ENCODE measurements around the gene PSMB1.

PSMB1 gene

GRCh38 chr6:170564936-170565530, 11.9 kb upstream of the PSMB1 start:
- Histone ChIP-seq H3K9ac (ENCODE audit: low read length) (no peak overlapping the region), H3K4me1 (ENCODE audit: control insufficient read depth, insufficient read depth, low read length) (no peaks in the 10 kb centered on the region), H3K27me3 (replicated peaks; ENCODE audit: control insufficient read depth, insufficient read depth, low read length) (no peaks in the 10 kb centered on the region), H3K9me3 (ENCODE audit: control insufficient read depth, low read length) (no peaks in the 10 kb centered on the region), H3K4me3 (ENCODE audit: low read length) (no peak overlapping the region), H3K36me3 (ENCODE audit: control insufficient read depth, insufficient read depth, low read length, severe bottlenecking) (peaks cover 88% of the 10 kb centered on the region)
- DNase-seq (ENCODE audit: low read depth) = no peak

- H3K9ac ChIP-seq (ENCODE audit: low read length) = no peak overlapping the region
- H3K4me1 ChIP-seq (ENCODE audit: control insufficient read depth, insufficient read depth, low read length) = no peaks in the 10 kb centered on the region
- DNase-seq (ENCODE audit: low read depth) = no peak
- H3K36me3 ChIP-seq (ENCODE audit: control insufficient read depth, insufficient read depth, low read length, severe bottlenecking) = peaks cover 83% of the 10 kb centered on the region
- no peaks in the 10 kb centered on the region for H3K9me3 ChIP-seq (ENCODE audit: control insufficient read depth, low read length)
- no peak overlapping the region for H3K4me3 ChIP-seq (ENCODE audit: low read length)
- no peaks in the 10 kb centered on the region for H3K27me3 ChIP-seq (replicated peaks; ENCODE audit: control insufficient read depth, insufficient read depth, low read length)
These were observed 8.4 kb upstream of the PSMB1 start for GRCh38 chr6:170561555-170561954.

GRCh38 chr6:170555305-170555704, 2.2 kb upstream of the PSMB1 start:
- no peak for DNase-seq (ENCODE audit: low read depth)
- peaks cover 29% of the 10 kb centered on the region for H3K4me1 ChIP-seq (ENCODE audit: control insufficient read depth, insufficient read depth, low read length)
- H3K36me3 ChIP-seq (ENCODE audit: control insufficient read depth, insufficient read depth, low read length, severe bottlenecking) = peaks cover 25% of the 10 kb centered on the region
- no peaks in the 10 kb centered on the region for H3K27me3 ChIP-seq (replicated peaks; ENCODE audit: control insufficient read depth, insufficient read depth, low read length)
- peak overlapping the region; percentile 100 for H3K9ac ChIP-seq (ENCODE audit: low read length)
- no peaks in the 10 kb centered on the region for H3K9me3 ChIP-seq (ENCODE audit: control insufficient read depth, low read length)
- H3K4me3 ChIP-seq (ENCODE audit: low read length) = peak overlapping the region; percentile 99

GRCh38 chr6:170554796-170555137, 1.7 kb upstream of the PSMB1 start:
- Histone ChIP-seq H3K9ac (ENCODE audit: low read length) (peak overlapping the region; percentile 100), H3K4me3 (ENCODE audit: low read length) (peak overlapping the region; percentile 99), H3K27me3 (replicated peaks; ENCODE audit: control insufficient read depth, insufficient read depth, low read length) (no peaks in the 10 kb centered on the region), H3K36me3 (ENCODE audit: control insufficient read depth, insufficient read depth, low read length, severe bottlenecking) (peaks cover 22% of the 10 kb centered on the region), H3K4me1 (ENCODE audit: control insufficient read depth, insufficient read depth, low read length) (peaks cover 34% of the 10 kb centered on the region), H3K9me3 (ENCODE audit: control insufficient read depth, low read length) (no peaks in the 10 kb centered on the region)
- no peak for DNase-seq (ENCODE audit: low read depth)

GRCh38 chr6:170554013-170554795, 1.1 kb upstream of the PSMB1 start, which contains the start of gene TBP:
Gene TBP (plus strand): TSS chr6:170554369. CDS start chr6:170557030, 2,661 bp downstream.
- Histone ChIP-seq H3K36me3 (ENCODE audit: control insufficient read depth, insufficient read depth, low read length, severe bottlenecking) (peaks cover 17% of the 10 kb centered on the region), H3K4me1 (ENCODE audit: control insufficient read depth, insufficient read depth, low read length) (peaks cover 40% of the 10 kb centered on the region), H3K27me3 (replicated peaks; ENCODE audit: control insufficient read depth, insufficient read depth, low read length) (no peaks in the 10 kb centered on the region), H3K9me3 (ENCODE audit: control insufficient read depth, low read length) (no peaks in the 10 kb centered on the region), H3K9ac (ENCODE audit: low read length) (peak within 1 kb of the TSS; percentile 100), H3K4me3 (ENCODE audit: low read length) (peak within 1 kb of the TSS; percentile 99)
- DNase-seq (ENCODE audit: low read depth) = peak; percentile 99

GRCh38 chr6:170553534-170554012, 466 bp upstream of the PSMB1 start:
- peaks cover 15% of the 10 kb centered on the region for H3K36me3 ChIP-seq (ENCODE audit: control insufficient read depth, insufficient read depth, low read length, severe bottlenecking)
- H3K9me3 ChIP-seq (ENCODE audit: control insufficient read depth, low read length) = no peaks in the 10 kb centered on the region
- H3K27me3 ChIP-seq (replicated peaks; ENCODE audit: control insufficient read depth, insufficient read depth, low read length) = no peaks in the 10 kb centered on the region
- H3K9ac ChIP-seq (ENCODE audit: low read length) = peak overlapping the region; percentile 100
- H3K4me1 ChIP-seq (ENCODE audit: control insufficient read depth, insufficient read depth, low read length) = peaks cover 46% of the 10 kb centered on the region
- peak overlapping the region; percentile 99 for H3K4me3 ChIP-seq (ENCODE audit: low read length)
- DNase-seq (ENCODE audit: low read depth) = peak; percentile 76

GRCh38 chr6:170545405-170545804, 7.7 kb downstream of the PSMB1 start:
- Histone ChIP-seq H3K27me3 (replicated peaks; ENCODE audit: control insufficient read depth, insufficient read depth, low read length) (no peaks in the 10 kb centered on the region), H3K36me3 (ENCODE audit: control insufficient read depth, insufficient read depth, low read length, severe bottlenecking) (peaks cover 83% of the 10 kb centered on the region), H3K9me3 (ENCODE audit: control insufficient read depth, low read length) (no peaks in the 10 kb centered on the region), H3K4me1 (ENCODE audit: control insufficient read depth, insufficient read depth, low read length) (peaks cover 68% of the 10 kb centered on the region), H3K4me3 (ENCODE audit: low read length) (no peak overlapping the region), H3K9ac (ENCODE audit: low read length) (no peak overlapping the region)
- DNase-seq (ENCODE audit: low read depth) = no peak

GRCh38 chr6:170542031-170542719, 10.9 kb downstream of the PSMB1 start:
- Histone ChIP-seq H3K27me3 (replicated peaks; ENCODE audit: control insufficient read depth, insufficient read depth, low read length) (no peaks in the 10 kb centered on the region), H3K9me3 (ENCODE audit: control insufficient read depth, low read length) (no peaks in the 10 kb centered on the region), H3K4me3 (ENCODE audit: low read length) (no peak overlapping the region), H3K9ac (ENCODE audit: low read length) (no peak overlapping the region), H3K4me1 (ENCODE audit: control insufficient read depth, insufficient read depth, low read length) (peaks cover 44% of the 10 kb centered on the region), H3K36me3 (ENCODE audit: control insufficient read depth, insufficient read depth, low read length, severe bottlenecking) (peaks cover 99% of the 10 kb centered on the region)
- DNase-seq (ENCODE audit: low read depth) = no peak

GRCh38 chr6:170537329-170537728, 15.8 kb downstream of the PSMB1 start:
- H3K9ac ChIP-seq (ENCODE audit: low read length) = no peak overlapping the region
- DNase-seq (ENCODE audit: low read depth) = no peak
- H3K27me3 ChIP-seq (replicated peaks; ENCODE audit: control insufficient read depth, insufficient read depth, low read length) = no peaks in the 10 kb centered on the region
- H3K36me3 ChIP-seq (ENCODE audit: control insufficient read depth, insufficient read depth, low read length, severe bottlenecking) = peaks cover 97% of the 10 kb centered on the region
- peaks cover 25% of the 10 kb centered on the region for H3K4me1 ChIP-seq (ENCODE audit: control insufficient read depth, insufficient read depth, low read length)
- H3K9me3 ChIP-seq (ENCODE audit: control insufficient read depth, low read length) = no peaks in the 10 kb centered on the region
- no peak overlapping the region for H3K4me3 ChIP-seq (ENCODE audit: low read length)

GRCh38 chr6:170536671-170537070, 16.4 kb downstream of the PSMB1 start:
- peaks cover 93% of the 10 kb centered on the region for H3K36me3 ChIP-seq (ENCODE audit: control insufficient read depth, insufficient read depth, low read length, severe bottlenecking)
- DNase-seq (ENCODE audit: low read depth) = no peak
- no peak overlapping the region for H3K9ac ChIP-seq (ENCODE audit: low read length)
- no peak overlapping the region for H3K4me3 ChIP-seq (ENCODE audit: low read length)
- no peaks in the 10 kb centered on the region for H3K27me3 ChIP-seq (replicated peaks; ENCODE audit: control insufficient read depth, insufficient read depth, low read length)
- peaks cover 19% of the 10 kb centered on the region for H3K4me1 ChIP-seq (ENCODE audit: control insufficient read depth, insufficient read depth, low read length)
- no peaks in the 10 kb centered on the region for H3K9me3 ChIP-seq (ENCODE audit: control insufficient read depth, low read length)

- Histone ChIP-seq H3K9me3 (ENCODE audit: control insufficient read depth, low read length) (no peaks in the 10 kb centered on the region), H3K4me3 (ENCODE audit: low read length) (no peak overlapping the region), H3K27me3 (replicated peaks; ENCODE audit: control insufficient read depth, insufficient read depth, low read length) (no peaks in the 10 kb centered on the region), H3K36me3 (ENCODE audit: control insufficient read depth, insufficient read depth, low read length, severe bottlenecking) (peaks cover 79% of the 10 kb centered on the region), H3K4me1 (ENCODE audit: control insufficient read depth, insufficient read depth, low read length) (peaks cover 7% of the 10 kb centered on the region), H3K9ac (ENCODE audit: low read length) (no peak overlapping the region)
- no peak for DNase-seq (ENCODE audit: low read depth)
These were observed 18.1 kb downstream of the PSMB1 start for GRCh38 chr6:170535004-170535403.
